Activated T-helper 2 cell treated with anti-CD3 and anti-CD28 coated beads, Interferon-gamma antibody, Interleukin-2, Interleukin-4, amounts not matched to agents 10 μg/mL and 5 μg/mL and 100 μg/mL, durations not matched to agents 14 hours and 24 hours and 36 hours (primary cell): Measurements from ENCODE around the gene F2. TPM values are rescaled to one million over a fixed set of nuclear protein-coding genes. Genes with fewer than 3 reads are reported as not detected.
"Not testable (repeated sequence)": the region's sequence is repeated elsewhere in the genome, so short reads cannot be mapped to it uniquely, and the experiment has no call there.

Source experiments
- DNase-seq: peaks from one replicate; pipeline ENCODE4 v3.0.0; 2021; ENCODE audit warnings: low spot score
- H3K27ac Mint-ChIP-seq: one replicate; pipeline ENCODE4 v1.8.0; 2021; ENCODE audit warnings: mixed read lengths
- H3K27me3 Mint-ChIP-seq: one replicate; pipeline ENCODE4 v1.8.0; 2021; ENCODE audit warnings: low read depth, mixed read lengths
- H3K36me3 Mint-ChIP-seq: one replicate; pipeline ENCODE4 v1.8.0; 2021; ENCODE audit warnings: low read depth, mixed read lengths
- H3K4me1 Mint-ChIP-seq: one replicate; pipeline ENCODE4 v1.8.0; 2021; ENCODE audit warnings: low read depth, mixed read lengths
- H3K4me3 Mint-ChIP-seq: one replicate; pipeline ENCODE4 v1.8.0; 2021; ENCODE audit warnings: low read depth, mild to moderate bottlenecking, moderate library complexity, mixed read lengths
- H3K9me3 Mint-ChIP-seq: one replicate; pipeline ENCODE4 v1.8.0; 2021; ENCODE audit warnings: mixed read lengths
- intact Hi-C: fragments of 100-400 bp; cut with micrococcal nuclease; formaldehyde crosslinking; loops from one replicate; pipeline ENCODE4 v1.15.1; 2023
- total RNA-seq: library from RNA; stranded (reverse); gene quantifications from 2 replicates; pipeline ENCODE4 v1.2.3, GENCODE V29; 2022

The F2 gene
- total RNA-seq, 1 donor from 2014 or later: 0.11 TPM

DNA sequence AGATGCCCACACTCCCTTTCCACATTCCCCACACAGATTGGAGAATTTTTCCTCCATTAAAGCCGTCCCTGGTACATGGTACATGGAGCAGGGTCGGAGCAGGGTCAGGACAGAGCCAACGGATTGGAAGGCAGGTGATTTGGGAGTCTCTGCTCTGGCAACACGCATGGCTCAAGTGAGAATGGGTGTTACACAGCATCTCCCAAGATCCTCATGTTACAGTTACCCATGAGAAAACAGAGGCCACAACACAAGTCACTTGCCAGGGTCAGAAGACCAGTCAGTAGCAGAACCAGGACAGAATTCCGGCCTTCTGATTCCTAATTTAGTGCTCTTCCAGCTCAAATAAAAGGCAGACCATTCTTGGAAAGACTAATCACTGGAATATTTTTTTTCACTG lies 7.7 kb upstream of the F2 start:
- DNase-seq: no peak
- Mint-ChIP-seq H3K9me3 (no peaks in the 10 kb centered on the region), H3K36me3 (peaks cover 14% of the 10 kb centered on the region), H3K27me3 (no peaks in the 10 kb centered on the region), H3K4me1 (no peaks in the 10 kb centered on the region), H3K4me3 (no peak overlapping the region), H3K27ac (no peak overlapping the region)
- intact Hi-C loops: no loop called here

DNA sequence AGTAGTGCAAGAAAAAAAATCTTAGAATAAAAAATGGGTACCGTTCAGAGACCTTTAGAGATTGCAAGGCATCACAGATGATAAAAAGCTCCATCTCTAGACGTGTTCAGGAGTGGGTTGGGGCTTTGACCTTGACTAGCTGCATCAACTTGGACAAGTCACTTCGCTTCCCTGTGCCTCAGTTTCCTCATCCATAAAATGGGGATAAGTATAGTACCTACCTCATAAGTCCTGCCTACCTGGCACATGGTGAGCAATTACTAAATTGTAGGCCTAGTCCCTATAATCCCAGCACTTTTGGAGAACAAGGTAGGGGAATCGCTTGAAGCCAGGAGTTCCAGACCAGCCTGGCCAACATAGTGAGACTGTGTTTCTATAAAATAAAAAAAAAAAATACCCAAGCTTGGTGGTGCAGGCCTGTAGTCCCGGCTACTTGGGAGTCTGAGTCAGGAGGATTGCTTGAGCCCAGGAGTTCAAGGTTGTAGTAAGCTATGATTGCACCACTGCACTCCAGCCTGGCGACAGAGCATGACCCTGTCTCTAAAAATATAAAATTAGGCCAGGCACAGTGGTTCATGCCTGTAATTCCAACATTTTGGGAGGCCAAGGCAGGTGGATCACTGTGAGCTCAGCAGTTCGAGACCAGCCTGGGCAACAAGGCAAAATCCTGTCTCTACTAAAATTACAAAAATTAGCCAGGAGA lies 6.0 kb upstream of the F2 start:
- no peaks in the 10 kb centered on the region for H3K9me3 Mint-ChIP-seq
- H3K27me3 Mint-ChIP-seq: no peaks in the 10 kb centered on the region
- H3K36me3 Mint-ChIP-seq: no peaks in the 10 kb centered on the region
- no peaks in the 10 kb centered on the region for H3K4me1 Mint-ChIP-seq
- intact Hi-C loops: no loop called here
- no peak overlapping the region for H3K27ac Mint-ChIP-seq
- H3K4me3 Mint-ChIP-seq: no peak overlapping the region
- no peak for DNase-seq

DNA sequence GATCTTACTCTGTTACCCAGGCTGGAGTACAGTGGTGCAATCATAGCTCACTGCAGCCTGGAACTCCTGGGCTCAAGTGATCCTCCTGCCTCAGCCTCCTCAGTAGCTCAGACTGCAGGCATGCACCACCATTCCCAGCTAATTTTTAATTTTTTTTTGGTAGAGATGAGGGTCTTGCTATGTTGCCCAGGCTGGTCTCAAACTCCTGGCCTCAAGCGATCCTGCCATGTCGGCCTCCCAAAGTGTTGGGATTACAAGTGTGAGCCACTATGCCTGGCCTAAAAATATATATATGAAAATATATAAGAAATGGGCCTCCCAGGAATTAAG lies 1.2 kb upstream of the F2 start:
- H3K4me3 Mint-ChIP-seq, H3K27ac Mint-ChIP-seq, intact Hi-C loops, H3K27me3 Mint-ChIP-seq, H3K9me3 Mint-ChIP-seq, H3K4me1 Mint-ChIP-seq, H3K36me3 Mint-ChIP-seq, DNase-seq: not testable (repeated sequence)

DNA sequence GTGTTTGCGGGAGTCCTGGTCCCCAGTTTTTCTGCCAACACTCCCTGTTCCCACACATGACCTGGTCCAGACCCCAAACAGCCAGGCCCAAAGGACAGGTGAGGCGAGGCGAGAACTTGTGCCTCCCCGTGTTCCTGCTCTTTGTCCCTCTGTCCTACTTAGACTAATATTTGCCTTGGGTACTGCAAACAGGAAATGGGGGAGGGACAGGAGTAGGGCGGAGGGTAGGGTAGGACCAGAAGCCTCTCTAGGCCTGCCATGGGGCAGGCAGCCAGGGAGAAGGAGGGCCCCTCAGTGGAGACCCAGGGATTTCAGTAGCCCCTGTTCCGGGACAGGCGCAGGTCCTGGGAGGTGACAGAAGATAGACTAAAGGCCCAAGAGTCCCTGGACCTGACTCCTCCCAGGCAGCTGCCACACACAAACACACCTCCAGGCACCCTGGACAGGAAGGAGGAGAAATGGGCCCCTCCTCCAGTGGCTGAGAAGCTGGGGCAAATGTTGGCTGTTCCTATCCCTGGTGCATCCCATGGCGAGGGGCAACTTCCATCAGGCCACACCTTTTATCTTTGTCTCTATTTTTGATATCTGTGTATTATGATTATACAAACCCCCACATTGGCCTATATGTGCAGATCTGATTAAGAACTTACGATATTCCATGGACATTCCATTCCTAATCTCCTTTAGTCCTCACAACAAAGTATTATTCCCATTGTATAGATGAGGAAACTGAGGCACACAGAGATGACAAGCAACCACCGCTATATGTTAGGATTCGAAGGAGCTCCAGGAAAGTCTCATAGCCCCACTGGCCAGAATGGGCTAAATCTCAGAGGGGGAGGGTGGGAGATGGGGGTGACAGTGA lies 626 bp upstream of the F2 start:
- no peaks in the 10 kb centered on the region for H3K27me3 Mint-ChIP-seq
- intact Hi-C loops: no loop called here
- no peaks in the 10 kb centered on the region for H3K36me3 Mint-ChIP-seq
- H3K9me3 Mint-ChIP-seq: no peaks in the 10 kb centered on the region
- no peak overlapping the region for H3K4me3 Mint-ChIP-seq
- H3K4me1 Mint-ChIP-seq: no peaks in the 10 kb centered on the region
- H3K27ac Mint-ChIP-seq: no peak overlapping the region
- DNase-seq: no peak

DNA sequence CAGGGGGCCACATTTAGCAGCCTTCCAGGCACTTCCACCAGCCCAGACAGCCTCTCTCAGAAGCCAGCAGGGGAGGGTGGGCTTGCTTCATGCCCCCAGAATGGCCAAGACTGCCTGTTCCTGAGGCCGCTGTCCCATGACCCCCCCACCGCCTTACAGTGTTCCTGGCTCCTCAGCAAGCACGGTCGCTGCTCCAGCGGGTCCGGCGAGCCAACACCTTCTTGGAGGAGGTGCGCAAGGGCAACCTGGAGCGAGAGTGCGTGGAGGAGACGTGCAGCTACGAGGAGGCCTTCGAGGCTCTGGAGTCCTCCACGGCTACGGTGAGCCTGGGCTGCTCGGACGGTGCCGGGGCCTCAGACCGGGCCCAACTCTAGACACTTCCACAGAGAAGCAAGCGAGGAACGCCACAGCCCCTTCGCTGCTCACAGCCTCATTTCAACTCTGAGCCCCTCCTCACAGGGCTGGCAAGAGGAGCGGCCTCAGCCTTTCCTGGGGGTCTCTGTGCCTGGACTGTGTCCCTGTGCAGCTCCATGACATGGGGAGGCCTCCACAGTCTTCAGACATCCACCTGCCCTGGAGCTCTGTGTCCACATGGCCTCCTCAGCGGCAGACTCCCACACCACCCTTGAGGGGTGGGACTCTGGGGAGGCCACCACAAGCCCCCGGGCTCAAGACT lies 668 bp downstream of the F2 start:
- no peak for DNase-seq
- no peaks in the 10 kb centered on the region for H3K36me3 Mint-ChIP-seq
- H3K4me3 Mint-ChIP-seq: no peak overlapping the region
- no peaks in the 10 kb centered on the region for H3K4me1 Mint-ChIP-seq
- no peaks in the 10 kb centered on the region for H3K9me3 Mint-ChIP-seq
- H3K27me3 Mint-ChIP-seq: no peaks in the 10 kb centered on the region
- intact Hi-C loops: no loop called here
- H3K27ac Mint-ChIP-seq: no peak overlapping the region

DNA sequence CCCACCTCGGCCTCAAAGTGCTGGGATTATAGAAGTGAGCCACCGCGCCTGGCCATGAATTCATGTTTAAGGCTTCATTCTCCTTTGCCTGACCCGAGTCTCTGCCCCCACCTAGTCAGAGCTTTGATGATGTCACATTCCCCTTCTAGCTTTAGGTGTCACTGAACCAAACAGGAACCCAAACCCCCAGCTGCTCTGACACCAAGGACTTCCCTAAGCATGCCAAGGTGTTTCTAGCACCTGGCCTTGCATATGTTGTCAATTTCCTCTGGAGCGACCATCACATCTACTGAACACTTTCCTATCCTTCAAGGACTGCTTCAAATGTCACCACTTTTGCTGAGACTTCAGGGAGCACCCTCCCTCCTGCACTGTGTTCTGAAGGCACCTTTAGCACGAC lies 2.3 kb downstream of the F2 start:
- no peak for DNase-seq
- Mint-ChIP-seq H3K27ac (no peak overlapping the region), H3K36me3 (no peaks in the 10 kb centered on the region), H3K27me3 (no peaks in the 10 kb centered on the region), H3K4me3 (no peak overlapping the region), H3K4me1 (no peaks in the 10 kb centered on the region), H3K9me3 (no peaks in the 10 kb centered on the region)
- intact Hi-C loops: no loop called here

DNA sequence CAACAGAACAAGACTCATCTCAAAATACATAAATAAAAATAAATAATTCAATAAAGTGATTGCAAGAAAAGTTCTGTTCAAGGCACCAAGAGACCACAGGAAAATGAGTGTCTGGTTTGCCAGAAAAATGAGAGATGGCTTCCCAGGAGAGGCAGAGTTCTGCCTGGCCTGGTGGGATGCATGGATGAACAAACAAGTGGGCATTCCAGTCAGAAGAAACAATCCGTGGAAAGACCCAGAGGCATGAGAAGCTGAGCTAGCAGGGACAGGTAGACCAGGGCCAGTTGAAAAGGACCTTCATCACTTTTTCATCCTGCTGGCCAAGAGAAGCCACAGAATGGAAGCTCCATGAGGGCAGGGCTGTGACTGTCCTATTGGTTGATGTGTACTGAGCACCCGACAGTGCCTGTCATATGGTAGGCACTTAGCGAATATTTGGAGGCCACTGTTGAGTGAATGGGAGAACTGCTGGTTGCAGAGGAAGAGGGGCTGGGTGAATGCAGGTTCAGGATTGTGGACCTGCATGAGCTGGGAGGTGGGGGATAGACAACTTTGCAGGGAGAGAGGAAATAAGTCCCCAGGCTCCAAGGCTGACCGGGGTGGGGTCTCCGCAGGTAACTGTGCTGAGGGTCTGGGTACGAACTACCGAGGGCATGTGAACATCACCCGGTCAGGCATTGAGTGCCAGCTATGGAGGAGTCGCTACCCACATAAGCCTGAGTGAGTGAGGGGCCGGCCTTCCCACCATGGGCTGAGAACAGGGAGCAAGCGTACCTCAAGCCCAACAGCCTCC lies 3.7 kb downstream of the F2 start:
- no peak overlapping the region for H3K4me3 Mint-ChIP-seq
- H3K27ac Mint-ChIP-seq: no peak overlapping the region
- DNase-seq: no peak
- H3K36me3 Mint-ChIP-seq: no peaks in the 10 kb centered on the region
- no peaks in the 10 kb centered on the region for H3K9me3 Mint-ChIP-seq
- H3K27me3 Mint-ChIP-seq: no peaks in the 10 kb centered on the region
- no peaks in the 10 kb centered on the region for H3K4me1 Mint-ChIP-seq
- intact Hi-C loops: no loop called here

DNA sequence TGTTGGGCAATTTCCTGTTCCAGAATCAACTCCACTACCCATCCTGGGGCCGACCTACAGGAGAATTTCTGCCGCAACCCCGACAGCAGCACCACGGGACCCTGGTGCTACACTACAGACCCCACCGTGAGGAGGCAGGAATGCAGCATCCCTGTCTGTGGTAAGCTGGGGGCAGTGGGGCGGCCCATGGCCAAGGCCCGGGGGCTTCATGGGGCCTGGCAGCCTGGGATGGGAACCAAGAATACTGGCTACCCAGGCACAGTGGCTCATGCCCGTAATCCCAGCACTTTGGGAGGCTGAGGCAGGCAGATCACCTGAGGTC lies 4.3 kb downstream of the F2 start:
- intact Hi-C loops: no loop called here
- no peak for DNase-seq
- Mint-ChIP-seq H3K9me3 (no peaks in the 10 kb centered on the region), H3K27ac (no peak overlapping the region), H3K27me3 (no peaks in the 10 kb centered on the region), H3K36me3 (no peaks in the 10 kb centered on the region), H3K4me1 (no peaks in the 10 kb centered on the region), H3K4me3 (no peak overlapping the region)

DNA sequence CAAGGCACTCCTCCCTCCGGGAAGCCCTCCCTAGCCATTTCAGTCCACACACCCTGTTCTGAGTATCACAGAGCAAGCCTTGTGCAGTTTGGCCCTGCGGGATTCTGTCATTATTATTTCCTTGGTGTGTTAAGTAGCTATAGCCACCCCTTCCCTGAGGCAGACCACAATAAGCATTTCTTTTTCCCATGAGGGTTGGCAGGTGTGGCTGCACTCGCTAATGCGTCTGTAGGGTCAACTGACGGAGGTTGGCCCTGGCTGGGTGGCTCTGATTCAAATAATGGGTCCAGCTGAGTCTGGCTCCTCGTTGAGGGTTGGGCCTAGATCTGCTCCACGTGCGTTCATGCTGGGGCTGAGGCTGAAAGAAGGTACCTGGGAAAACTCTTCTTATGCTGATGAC lies 5.1 kb downstream of the F2 start:
- Mint-ChIP-seq H3K27me3 (no peaks in the 10 kb centered on the region), H3K27ac (no peak overlapping the region), H3K36me3 (no peaks in the 10 kb centered on the region), H3K4me1 (no peaks in the 10 kb centered on the region), H3K4me3 (no peak overlapping the region), H3K9me3 (no peaks in the 10 kb centered on the region)
- no peak for DNase-seq
- intact Hi-C loops: no loop called here

DNA sequence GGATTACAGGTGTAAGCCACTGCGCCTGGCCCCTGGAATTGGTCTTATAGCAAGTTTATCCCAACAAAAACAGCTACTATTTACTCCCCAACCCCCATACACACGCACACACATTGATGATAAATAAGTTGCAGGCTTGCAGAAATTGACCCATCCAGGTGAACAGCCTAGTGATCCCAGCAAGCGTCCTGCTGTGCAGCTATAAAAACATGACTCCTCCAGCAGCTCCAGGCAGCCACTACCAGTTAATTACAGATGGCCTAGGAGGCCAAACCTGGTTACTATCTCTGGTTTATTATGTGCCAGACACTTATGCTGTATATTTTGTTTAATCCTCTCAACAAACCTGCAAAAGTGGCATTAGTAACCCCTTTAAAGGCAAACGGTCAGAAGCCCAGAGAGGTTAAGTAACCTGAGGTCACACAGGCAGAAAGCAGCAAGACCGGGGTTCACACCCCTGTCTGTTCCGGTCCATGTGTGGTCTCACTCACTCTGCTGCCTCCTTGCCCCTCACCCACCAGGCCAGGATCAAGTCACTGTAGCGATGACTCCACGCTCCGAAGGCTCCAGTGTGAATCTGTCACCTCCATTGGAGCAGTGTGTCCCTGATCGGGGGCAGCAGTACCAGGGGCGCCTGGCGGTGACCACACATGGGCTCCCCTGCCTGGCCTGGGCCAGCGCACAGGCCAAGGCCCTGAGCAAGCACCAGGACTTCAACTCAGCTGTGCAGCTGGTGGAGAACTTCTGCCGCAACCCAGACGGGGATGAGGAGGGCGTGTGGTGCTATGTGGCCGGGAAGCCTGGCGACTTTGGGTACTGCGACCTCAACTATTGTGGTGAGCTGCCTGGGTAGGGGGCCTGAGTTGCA lies 6.6 kb downstream of the F2 start:
- intact Hi-C loops: no loop called here
- Mint-ChIP-seq H3K4me1 (no peaks in the 10 kb centered on the region), H3K27ac (no peak overlapping the region), H3K4me3 (no peak overlapping the region), H3K36me3 (no peaks in the 10 kb centered on the region), H3K27me3 (no peaks in the 10 kb centered on the region), H3K9me3 (no peaks in the 10 kb centered on the region)
- DNase-seq: no peak

DNA sequence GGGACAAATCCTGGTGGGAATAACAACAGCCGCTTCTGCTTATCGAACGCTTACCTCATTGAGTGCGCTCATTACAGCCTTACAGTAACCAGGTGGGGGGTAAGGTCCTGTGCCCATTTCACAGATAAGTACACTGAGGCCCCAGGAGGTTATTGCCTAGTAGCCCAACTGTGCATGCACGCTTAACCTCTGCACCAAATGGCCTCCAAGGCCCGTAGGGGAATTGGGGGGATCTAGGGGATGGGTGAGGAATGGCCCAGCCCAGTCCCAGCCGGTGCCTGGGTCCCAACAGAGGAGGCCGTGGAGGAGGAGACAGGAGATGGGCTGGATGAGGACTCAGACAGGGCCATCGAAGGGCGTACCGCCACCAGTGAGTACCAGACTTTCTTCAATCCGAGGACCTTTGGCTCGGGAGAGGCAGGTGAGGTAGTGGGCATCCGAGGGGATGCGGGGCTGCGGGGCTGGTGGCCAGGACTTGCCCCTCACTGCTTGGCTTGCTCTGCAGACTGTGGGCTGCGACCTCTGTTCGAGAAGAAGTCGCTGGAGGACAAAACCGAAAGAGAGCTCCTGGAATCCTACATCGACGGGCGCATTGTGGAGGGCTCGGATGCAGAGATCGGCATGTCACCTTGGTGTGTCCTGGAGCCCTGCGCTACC lies 7.3 kb downstream of the F2 start:
- Mint-ChIP-seq H3K4me1 (no peaks in the 10 kb centered on the region), H3K9me3 (no peaks in the 10 kb centered on the region), H3K4me3 (no peak overlapping the region), H3K27me3 (no peaks in the 10 kb centered on the region), H3K27ac (no peak overlapping the region), H3K36me3 (no peaks in the 10 kb centered on the region)
- intact Hi-C loops: no loop called here
- DNase-seq: no peak
